PC-3 (cell line): ENCODE results near the gene PTPN21.

ENCODE experiments used
- CTCF ChIP-seq: fragments of 300-600 bp; sonication (generic); conservative IDR thresholded peaks from 2 replicates; pipeline ENCODE4 v1.5.1; 2017; ENCODE audit warnings: antibody characterized with exemption, low read depth, mild to moderate bottlenecking, low read length
- EZH2phosphoT487 ChIP-seq: fragments of 300-600 bp; sonication (generic); IDR thresholded peaks from 2 replicates; pipeline ENCODE4 v1.6.1; 2018; ENCODE audit warnings: mild to moderate bottlenecking, antibody characterized with exemption, low read length, borderline replicate concordance

- TF ChIP-seq CTCF (no peak), EZH2phosphoT487 (no peak)
Measured at GRCh38 chr14:88547386-88547780, 7.4 kb downstream of the PTPN21 start.
